ENCODE results near the gene KRT222.

KRT222 gene

DNA sequence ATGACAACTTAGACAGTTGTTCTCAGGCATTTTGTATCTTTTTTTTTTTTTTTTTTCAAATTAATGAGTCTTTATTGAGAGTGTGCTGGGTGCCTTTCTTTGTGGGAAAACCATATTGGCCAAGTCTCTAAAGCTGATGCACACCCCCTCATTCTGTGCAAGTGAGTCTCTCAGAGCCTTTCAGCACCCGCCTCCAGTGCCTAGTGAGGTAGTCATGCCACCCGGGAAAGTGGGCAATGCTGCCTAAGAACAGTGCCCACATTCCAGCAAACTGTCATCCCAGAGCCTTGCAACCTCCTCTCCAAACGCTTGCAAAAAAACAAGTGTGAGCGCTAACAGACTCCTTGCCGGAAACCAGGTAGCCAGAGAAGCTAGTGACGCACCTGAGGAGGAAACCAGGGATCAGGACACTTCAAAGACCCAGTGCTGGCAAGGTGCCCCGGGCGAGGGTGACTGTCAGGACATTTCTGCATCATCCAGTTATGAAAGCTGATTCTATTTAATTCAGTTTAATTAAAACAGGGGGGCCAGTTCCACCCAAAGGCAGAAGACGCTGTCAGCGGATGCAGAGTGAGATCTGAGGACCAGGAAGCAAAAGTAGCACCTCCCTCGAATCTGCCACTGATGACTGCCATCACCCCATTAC is 52.3 kb downstream of the KRT222 start:
- DNase-seq (ENCODE audit: low read depth), result no peak
- TF ChIP-seq CTCF (conservative IDR thresholded peaks at IDR 0.05; ENCODE audit: low read depth, low read length), result no peak
- H3K4me3 ChIP-seq (ENCODE audit: low read length), result no peak overlapping the region

GRCh38 chr17:40611840-40612474 is 53.0 kb downstream of the KRT222 start:
- TF ChIP-seq CTCF (conservative IDR thresholded peaks at IDR 0.05; ENCODE audit: low read depth, low read length), result no peak
- H3K4me3 ChIP-seq (ENCODE audit: low read length), result no peak overlapping the region
- no peak for DNase-seq (ENCODE audit: low read depth)

- DNase-seq (ENCODE audit: low read depth), result no peak
- H3K4me3 ChIP-seq (ENCODE audit: low read length), result no peak overlapping the region
- no peak for TF ChIP-seq CTCF (conservative IDR thresholded peaks at IDR 0.05; ENCODE audit: low read depth, low read length)
Measured at GRCh38 chr17:40610359-40610758, 54.6 kb downstream of the KRT222 start.

GRCh38 chr17:40608061-40608581 is 56.9 kb downstream of the KRT222 start:
- DNase-seq (ENCODE audit: low read depth), result no peak
- no peak for TF ChIP-seq CTCF (conservative IDR thresholded peaks at IDR 0.05; ENCODE audit: low read depth, low read length)
- no peak overlapping the region for H3K4me3 ChIP-seq (ENCODE audit: low read length)

GRCh38 chr17:40607641-40608040 is 57.3 kb downstream of the KRT222 start:
- no peak for TF ChIP-seq CTCF (conservative IDR thresholded peaks at IDR 0.05; ENCODE audit: low read depth, low read length)
- no peak for DNase-seq (ENCODE audit: low read depth)
- H3K4me3 ChIP-seq (ENCODE audit: low read length), result no peak overlapping the region

DNA sequence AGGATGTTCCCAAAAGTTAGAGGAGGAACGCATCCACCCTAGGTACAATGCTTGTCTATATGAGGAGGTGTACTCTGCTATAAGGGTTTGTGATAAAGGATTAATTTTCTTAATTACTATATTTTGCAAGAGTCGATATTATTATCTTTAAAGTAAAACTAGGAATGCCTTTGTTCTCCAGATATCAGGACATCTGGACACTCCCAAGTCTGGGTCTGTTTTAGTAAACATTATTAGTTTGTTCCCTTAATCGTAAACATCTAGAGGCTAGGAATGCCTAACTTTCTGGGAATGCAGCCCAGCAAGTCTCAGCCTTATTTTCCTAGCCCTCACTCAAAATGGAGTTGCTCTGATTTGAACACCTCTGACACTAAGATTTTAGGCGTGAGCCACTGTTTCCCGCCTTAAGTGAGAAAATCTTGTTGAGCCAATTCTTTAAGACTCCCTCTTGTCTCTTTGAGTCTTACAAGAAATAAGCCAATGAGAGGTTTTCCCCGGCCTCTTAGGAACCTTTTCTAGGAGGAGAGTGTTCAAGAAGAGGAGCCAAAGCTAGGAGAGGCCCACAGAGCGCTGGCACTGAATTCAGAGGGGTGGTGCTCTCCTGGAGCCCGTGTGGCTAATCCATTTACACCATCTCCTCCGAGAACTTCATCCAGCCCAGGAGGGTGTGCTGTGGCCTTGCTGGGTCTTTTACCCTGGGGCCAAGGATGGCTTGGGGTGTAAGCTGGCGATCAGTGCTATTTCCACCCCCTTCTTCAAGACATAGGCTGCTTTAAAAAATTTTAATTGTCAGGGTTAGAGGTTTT is 58.2 kb downstream of the KRT222 start:
- DNase-seq (ENCODE audit: low read depth), result no peak
- H3K4me3 ChIP-seq (ENCODE audit: low read length), result no peak overlapping the region
- TF ChIP-seq CTCF (conservative IDR thresholded peaks at IDR 0.05; ENCODE audit: low read depth, low read length), result no peak
